Hematopoietic multipotent progenitor cell treated with erythropoietin and hydrocortisone succinate and interleukin-3 and kit ligand, for 4 days (in vitro differentiated cells): ENCODE data around the gene RNF175.

Experiments used
- DNase-seq: peaks from one replicate; pipeline ENCODE4 v3.0.0-alpha.2; 2015

The RNF175 gene

DNA sequence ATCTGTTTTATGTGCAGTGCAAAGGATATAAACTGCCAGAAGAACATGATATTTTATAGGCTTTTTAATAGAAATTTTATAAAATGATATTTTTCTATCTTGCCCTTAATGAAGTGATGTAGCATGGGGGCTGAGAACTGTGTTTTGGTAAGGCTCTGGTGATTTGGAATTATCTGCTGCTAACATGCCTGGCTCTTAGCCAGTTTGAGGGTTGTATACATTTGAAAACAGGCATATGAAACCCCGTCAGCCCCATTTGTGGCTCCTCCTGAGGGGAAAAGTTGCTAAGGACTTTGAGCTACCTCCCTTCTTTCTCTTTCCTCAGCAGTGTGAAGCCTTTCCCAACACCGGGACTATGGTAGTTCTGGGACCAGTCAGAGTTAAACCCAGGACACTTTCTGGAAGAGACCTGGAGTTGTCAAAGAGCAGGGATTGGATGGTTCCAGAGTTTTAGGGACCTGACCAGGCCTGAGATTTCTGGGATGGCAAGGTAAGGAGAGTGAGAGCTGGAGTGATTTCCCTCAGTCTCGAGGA is 24.4 kb upstream of the RNF175 start:
- DNase-seq: no peak

DNA sequence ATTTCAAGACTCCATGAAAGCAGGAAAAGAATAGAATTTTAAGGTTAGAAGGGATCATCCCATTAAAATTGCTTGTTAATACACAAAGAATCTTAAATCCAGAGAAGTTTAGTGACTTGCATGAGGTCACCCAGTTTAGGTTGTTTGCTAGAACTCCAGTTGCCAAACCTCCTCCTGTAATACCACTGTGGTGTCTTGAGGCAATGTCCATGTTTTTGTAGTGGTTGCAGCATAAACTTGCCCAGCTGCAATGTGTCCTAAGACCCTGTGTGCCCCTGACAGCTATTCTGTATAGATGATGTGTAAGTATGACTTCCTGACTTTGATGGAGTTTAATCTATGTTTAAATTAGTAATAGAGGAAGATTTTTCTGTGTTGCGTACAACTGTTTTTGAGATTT is 22.8 kb upstream of the RNF175 start:
- DNase-seq: no peak

DNA sequence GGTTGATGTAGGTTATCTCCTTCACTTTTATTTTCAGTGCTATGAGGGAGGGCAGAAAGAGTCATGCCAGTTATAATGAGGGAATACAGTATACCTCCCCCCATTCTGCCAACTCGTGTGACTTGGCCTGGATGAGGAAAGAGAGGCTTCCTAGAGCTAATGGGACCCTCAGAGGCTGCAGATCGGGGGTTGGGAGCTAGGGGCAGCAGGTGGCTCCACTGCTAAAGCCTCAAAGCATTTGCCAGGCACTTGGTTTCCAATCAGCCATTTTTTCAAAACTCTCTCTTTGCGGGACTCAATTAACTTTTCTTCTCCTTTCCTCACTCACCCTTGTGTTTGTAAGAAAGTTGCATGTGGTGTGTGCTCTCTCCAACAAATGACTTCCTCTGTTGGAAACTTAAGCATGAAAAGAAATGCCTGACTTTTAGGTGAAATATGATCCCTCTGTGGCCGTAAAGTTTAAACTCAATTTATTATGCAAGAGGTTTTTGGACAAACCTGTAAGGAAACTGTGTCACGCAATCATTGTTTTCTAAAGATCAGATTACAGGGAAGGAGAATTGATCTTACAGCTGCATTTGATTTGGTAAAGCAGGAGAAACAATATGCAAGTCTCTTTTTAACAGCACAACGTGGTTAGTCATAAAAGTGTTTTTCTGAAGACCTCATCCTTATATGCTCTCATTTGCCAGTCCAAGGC is 22.0 kb upstream of the RNF175 start:
- no peak for DNase-seq

DNA sequence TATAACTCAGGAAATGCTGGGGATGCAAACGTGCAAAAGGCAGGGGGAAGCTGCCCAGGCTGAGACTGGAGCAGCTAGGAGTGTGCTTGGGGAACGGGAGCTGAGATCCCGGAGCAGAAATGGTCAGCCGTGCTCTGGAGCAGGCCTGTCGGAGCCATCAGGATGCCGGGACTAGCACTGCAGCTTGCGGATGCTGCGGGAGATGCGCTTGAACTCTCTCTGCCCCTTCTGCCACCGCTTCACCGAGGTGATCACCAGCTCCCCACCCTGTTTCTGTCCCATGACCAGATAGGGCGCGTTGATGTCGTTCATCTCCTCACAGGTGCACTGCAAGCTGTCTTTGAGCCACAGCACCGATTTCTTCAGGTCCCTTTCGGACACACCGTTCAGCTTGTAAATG is 21.5 kb upstream of the RNF175 start:
- DNase-seq: no peak

DNA sequence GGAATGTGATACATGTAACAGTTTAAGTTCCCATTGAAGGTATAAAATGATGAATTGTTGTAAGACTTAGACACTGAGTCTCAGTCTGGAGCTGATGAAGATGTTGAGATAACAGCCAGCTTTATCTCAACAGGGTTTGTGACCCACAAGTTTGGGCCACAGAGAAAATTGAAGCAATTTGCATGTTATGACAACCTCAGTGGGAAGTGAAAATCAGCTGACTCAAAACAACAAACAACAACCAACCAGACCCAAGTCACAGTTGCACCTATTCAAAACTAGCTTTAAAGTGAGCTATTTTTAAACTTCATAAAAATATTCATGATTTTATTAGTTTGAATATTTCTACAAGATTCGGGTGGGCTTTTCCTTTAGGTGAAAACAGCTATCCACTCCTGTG is 21.1 kb upstream of the RNF175 start:
- no peak for DNase-seq

DNA sequence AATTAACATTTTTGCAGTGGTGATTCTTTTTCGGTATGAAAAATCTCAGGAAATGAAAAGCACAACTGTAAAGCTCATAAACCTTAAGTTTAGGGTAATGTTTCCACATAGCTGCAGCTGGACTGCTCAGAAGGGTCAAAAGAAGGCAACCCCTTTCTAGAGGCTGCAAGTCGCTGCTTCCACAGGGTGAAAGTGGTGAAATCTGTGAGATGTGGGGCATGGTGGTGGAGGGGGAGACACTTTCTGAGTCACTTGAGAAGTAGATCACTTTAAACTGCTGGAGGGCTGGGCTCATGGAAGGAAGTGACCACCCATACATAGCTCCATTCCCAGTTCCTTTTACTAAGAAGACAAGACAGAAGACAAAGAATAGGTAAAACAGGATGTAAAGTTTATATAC is 20.4 kb upstream of the RNF175 start:
- no peak for DNase-seq

DNA sequence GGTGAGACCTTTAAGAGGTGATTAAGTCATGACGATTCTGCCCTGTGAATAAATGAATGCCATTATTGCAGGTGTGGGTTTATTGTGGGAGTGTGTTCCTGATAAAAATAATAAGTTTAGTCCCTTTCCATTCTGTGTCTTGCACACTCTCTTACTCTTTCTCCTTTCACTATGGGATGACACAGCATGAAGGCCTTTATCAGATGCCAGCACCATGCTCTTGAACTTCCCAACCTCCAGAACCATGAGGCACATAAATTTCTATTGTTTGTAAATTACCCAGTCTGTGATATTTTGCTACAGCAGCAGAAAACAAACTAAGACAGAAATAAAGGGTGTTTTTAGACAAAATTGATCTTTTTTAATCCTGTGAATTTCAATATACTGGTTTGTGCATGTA is 18.6 kb upstream of the RNF175 start:
- DNase-seq: no peak

DNA sequence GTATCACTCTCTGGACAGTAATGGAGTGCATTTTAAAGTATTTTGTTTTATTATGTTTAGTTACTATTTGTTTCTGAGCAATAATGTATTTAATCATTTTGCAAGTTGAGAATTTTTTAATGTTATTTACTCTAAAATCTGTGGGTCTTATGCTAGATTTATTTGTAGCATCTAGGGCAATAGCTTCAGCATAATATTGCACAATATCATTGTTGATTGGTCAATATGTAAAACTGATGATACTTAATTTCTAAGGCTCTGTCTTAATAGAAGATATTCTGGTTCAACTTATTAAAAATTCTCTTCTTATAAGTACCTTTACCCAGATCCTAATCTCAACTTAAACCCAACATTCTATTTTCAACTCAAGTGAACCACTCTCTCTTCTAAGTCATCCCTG is 17.6 kb upstream of the RNF175 start:
- no peak for DNase-seq

DNA sequence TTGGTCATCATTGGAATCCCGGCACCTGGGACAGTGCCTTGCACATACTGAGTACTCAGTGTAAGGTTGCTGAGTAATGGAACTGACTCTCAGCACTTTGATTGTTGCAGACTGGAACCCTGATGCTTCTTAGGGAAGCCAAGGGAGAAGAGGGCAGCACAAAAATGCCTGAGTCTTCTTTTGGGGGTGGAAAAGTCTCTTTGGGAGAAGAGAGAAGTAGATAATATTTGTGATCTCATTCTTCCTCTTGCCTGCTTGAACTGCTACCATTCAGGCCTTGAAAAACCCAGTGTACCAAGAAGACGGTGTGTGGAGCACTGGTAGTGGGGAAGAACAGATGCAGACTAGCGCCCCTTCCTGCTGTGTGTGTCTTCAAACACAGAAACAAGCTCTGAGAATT is 16.8 kb upstream of the RNF175 start:
- no peak for DNase-seq

DNA sequence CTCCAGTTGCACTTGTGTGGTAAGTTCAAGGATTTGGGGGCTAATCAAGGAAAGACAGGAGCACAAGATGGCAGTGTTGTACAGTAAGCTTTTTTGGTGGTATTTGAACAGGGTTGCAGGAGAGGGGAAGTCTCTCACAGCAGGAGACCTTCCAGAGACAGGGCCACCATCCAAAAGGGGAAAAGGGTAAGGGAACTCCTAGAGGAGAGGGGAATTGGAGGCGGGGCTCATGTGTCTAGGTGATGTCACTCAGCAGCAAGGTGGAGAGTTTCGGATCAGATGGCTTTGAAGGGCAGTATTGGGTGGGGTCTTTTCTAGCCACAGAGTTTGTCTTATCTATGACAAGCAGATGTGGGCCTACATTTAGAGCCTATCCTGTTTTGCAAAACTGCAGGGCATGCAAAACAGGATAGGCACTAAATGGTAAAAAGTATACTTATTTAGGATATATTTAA is 13.4 kb upstream of the RNF175 start:
- peak; percentile 86 for DNase-seq

DNA sequence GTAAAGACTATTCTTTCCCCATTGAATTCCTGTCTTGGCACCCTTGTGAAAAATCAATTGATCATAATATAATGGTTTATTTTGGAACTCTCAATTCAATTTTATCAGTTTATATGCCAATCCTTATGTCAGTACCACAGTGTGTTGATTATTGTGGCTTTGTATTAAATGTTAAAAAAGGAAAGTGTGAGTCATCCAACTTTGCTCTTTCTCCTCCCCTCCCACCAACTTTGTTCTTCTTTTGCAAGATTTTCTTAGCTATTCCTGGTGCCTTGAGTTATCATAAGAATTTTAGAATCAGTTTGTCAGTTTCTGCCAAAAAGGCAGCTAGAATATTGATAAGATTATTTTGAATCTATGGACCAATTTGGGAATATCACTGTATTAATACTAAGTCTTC is 11.2 kb upstream of the RNF175 start:
- peak; percentile 65 for DNase-seq

DNA sequence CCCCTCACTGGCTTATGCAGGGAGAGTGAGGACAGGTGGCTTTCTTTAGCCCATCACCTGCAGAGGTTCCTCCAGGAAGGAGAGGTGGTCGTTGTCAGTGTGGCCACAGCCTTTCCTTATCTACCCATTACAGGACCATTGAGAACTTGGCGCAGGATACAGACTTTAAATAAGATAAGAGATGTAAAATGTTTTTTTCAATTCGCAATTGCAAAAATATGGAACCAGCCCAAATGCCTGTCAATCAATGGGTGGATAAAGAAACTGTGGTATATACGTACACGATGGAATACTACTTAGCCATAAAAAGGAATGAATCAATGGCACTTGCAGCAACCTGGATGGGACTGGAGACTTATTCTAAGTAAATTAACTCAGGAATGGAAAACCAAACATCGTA is 6.9 kb upstream of the RNF175 start:
- DNase-seq: no peak

DNA sequence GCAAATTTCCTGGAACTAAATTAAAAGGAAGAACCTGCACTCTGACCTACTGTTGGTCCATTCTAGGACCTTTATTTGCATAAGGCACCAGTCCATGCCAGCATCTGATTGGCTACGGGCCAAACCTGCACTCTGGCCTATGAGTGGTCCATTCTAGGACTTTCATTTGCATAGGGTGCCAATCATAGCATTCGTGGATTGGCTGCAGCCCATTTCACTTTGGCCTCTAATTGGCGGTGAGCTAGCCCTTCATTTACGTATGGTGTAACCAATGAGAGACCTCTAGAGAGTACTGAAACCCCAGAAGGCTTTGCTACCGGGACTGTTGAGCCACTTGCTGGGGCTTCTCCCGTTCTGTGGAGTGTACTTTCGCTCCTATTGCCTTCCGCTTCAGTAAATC is 6.1 kb upstream of the RNF175 start:
- DNase-seq: no peak

DNA sequence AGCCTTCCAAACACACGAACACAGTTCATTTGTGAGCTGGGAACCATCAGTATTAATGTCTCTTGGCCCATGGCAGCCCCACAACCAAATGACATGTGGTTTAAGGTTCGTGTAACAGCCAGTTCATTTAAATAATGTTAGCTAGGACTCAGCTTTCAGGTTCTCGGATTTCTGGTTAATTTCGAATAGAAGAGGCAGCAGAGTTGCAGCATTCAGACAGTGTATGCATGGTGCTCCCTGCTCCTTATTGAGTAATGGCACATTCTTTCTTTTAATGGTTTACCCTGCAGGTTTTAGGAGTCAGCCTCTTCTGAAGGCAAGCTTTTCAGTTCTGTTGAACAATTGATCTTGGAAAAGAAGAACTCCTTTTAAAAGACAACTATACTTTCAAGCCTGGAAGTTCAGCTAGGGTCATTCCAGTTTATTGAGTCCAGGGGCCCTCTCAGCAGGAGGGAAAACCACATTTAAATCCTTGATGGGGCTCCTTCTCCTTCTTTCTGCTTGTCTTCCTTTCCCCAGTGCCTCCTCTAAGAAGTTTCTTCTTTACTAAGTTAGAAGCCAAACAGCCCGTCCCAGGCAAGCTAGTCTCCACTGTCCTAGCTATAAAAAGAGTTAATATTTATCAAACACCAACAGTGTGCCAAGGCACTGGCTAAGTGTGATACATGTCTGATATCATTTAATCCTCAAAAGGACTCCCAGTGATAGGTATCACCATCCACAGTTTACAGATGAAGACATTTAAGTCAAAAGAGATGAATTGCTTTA is 5.0 kb upstream of the RNF175 start:
- no peak for DNase-seq

DNA sequence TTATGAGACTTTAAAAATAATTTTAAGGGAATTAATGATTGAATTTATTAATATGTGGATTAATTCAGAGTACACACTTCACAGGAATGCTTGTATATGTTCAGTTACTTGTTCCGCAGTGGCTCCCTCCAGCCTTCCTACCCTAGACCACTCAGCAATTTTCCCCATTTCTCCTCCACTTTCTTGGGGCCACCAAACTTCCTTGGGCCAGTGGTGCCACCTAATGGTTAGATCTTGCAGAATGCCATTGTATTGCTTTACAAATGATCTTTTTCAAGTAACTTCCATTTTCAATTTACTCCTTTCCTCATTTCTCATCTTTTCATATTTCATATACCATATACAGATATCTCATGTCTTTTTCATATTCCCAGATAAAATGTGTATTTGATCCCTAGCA is 3.6 kb upstream of the RNF175 start:
- no peak for DNase-seq

DNA sequence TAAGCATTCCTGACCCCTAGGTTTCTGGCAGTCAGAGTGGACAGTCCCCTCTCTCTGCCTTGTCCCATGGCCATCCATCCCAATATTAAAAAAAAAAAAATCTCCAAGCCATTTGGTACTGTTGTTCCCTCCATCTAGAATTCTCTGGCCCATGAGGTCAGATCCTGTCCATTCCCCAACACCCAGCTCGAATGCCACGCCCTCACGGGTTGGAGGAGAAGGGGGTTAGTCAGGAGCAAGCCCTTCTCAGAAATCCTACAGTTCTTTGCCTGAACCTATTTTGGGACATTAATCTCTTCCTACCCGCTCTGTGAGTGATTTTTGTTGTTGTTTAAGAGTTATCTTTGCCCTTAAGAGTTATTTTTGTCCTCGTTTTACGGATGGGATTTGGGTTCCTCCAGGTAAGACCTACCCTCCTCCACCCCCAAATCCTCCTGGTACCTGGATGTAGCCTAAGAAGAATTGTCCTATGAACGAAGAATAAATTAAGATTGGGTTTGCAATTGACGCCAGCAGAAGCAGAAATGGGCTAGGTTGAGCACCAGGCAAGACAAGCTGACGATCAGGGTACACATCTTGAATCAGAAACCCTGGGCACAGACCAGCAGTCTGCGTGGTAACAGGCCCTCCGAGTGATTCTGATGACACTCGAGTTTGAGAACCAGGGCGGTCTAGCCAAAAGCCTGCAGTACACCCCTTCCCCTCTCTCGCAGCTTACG is 977 bp downstream of the RNF175 start:
- no peak for DNase-seq

DNA sequence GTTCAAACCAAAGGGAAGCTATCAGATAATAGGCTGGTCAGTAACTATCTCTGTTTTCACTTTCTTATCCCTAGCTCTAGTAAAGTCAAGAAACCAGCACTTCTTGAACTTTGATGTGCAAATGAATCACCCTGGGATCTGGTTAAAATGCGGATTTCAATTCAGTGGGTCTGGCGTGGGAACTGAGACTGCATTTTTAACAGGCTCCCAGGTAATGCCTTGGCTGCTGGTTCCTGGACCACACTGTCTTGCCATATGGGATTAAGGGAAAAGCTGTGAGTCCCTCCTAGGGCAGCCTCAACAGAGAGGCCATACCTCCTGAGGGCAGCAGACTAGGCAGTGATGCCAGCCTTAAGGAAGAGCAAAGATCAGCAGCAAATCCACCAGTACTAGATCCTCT is 1.7 kb downstream of the RNF175 start:
- no peak for DNase-seq

DNA sequence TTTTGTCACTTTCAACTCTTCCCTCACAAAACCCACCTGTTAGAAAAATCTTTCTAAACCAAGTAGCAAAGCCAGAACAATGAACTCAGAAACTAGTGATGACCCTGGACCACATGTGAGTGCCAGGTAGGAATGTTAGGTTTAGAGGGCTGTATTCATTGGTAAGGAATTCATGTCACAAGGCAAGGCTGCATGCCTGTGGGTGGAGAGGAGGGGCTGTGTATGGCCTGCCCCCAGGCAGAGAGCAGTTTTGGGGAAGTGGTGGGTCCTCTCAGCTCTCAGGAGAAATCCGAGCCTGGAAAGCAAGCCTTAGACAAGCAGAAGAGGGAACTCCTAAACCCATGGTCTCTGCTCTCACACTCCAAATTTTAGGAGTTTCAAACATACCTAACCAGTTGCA is 2.4 kb downstream of the RNF175 start:
- DNase-seq: no peak

DNA sequence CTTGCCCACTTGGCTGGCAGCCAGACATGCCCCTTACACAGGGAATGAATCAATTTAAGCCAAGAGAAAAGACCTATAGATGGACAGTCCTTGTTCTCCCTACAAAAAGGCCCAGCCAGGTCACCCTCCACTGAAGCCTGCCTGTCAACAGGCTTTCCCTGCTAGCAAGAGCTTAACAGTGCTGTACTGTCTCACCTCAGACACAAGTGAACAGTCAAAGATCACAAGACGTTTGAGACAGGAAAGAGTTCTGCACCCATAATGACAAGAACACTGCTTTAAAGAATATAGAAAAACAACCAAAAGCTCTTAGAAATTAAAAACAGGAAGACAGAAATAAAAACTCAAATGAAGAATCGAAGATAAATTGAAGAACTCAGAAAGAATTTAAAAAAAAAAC is 4.6 kb downstream of the RNF175 start:
- DNase-seq: no peak

DNA sequence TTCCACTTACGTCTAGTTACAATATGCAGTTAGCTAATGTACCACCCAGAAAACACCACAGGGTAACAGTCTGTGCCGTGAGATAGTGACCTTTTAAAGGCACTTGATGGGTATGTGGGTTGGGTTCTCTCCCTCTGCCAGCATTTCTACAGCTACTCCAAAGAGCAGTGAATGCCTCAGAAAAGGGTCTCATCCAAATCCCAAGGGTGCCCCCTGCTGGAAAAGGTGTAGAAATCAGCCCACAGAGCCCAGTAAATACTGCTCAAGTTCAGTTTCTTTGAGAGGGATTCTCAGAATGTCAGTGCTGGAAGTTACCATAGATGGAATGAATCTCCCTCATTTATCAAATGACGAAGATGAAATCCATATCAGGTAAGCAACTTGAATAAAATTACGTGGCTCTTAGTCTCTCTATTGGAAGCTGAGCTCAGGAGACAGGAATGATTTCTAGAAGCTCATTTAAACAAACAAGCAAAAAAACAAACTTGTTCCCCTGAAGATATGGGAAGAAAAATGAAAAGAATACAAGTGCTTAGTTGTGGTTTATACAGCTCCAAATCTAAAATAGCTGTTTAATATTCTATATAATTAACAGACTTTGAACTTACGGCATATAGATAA is 9.5 kb downstream of the RNF175 start:
- DNase-seq: peak; percentile 92

DNA sequence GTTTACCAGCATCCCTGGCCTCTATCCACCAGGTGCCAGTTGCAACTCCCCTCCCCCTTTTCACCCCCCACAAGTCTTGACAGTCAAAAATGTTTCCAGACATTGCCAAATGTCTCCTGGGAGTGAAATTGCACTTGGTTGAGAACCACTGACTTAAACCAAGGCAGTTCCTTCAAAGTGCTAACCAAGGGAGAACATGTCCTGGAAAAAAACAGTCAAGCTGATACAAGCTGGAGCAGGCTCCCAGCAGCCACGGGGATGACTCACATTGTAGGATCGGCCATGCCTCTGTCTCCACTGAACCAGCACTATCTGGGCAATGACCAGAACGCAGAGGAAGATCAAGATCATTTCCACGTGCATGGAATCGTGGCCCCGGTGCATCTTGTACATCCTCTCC is 11.4 kb downstream of the RNF175 start:
- DNase-seq: no peak

DNA sequence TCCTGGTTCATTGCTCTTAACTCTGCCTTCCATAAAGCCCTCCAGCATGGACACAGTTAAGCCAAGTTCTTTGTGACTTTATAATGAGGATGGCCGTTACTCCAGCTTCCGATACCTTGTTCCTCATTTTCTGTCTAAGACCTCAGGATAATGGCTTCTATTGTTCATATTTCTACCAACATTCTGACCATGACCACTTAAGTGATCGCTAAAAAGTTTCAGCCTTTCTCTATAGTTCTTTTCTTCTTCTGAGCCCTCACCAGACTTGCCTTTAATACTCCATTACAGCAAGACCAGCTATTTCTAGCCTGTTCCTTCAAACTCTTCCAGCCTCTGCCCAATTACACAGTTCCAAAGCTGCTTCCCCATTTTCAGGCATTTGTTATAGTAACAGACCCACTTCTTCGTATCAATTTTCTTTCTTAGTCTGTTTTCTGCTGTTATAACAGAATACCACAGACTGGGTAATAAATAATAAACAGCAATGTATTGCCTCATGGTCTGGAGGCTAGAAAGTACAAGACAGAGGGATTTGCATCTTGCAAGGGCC is 12.3 kb downstream of the RNF175 start:
- DNase-seq: no peak

DNA sequence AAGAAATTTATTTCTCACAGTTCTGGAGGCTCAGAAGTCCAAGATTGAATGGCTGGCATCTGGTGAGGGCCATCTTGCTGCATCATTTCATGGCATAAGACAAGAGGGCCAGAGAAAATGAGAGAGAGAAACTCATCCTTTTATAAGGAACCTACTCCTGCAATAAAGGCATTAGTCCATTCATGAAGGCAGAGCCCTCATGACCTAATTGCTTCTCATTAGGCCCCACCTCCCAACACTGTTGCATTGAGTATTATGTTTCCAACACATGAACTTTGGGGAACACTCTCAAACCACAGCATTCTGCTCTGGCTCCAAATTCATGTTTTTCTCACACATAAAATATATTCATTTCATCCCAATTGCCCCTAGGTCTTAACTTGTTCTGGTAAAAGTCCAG is 14.2 kb downstream of the RNF175 start:
- no peak for DNase-seq
